H1 (cell line): ENCODE results near the gene RPS29. TPM values are rescaled to one million over a fixed set of nuclear protein-coding genes. Genes with fewer than 3 reads are reported as not detected.

Experiments used
- CTCF ChIA-PET: fragments of 300-600 bp; sonication (Branson Sonifier 250); formaldehyde crosslinking; loops from one replicate; lab custom pipeline; 2021; ENCODE audit not compliant: partially characterized antibody; lab: Charles Lee
- POLR2A ChIA-PET: fragments of 300-600 bp; sonication (Branson Sonifier 250); formaldehyde crosslinking; loops from one replicate; lab custom pipeline; 2021; ENCODE audit warnings: inconsistent platforms; ENCODE audit not compliant: partially characterized antibody; lab: Charles Lee
- DNase-seq, 2 experiments: peaks; one replicate each; pipeline versions ENCODE4 v3.0.0 to v3.0.0-alpha.2; 2010 to 2022; ENCODE audit warnings: low spot score in 2 of 2, low read depth in 1 of 2, mixed read lengths in 1 of 2
- FAIRE-seq: peaks from 2 replicates; lab custom pipeline; 2011; peaks lifted over from hg19 to GRCh38; lab: Jason Lieb, UNC
- H2AFZ ChIP-seq: 2 replicates; pipeline ENCODE4 v1.8.1; 2012; ENCODE audit warnings: low read length, inconsistent platforms
- H2AK5ac ChIP-seq: 2 replicates; pipeline ENCODE4 v1.6.1; 2013; ENCODE audit warnings: low read depth, low read length
- H2BK120ac ChIP-seq: replicated peaks from 2 replicates; pipeline ENCODE3; 2013; ENCODE audit warnings: low read depth, low read length, inconsistent platforms
- H2BK12ac ChIP-seq: 2 replicates; pipeline ENCODE4 v1.6.1; 2013; ENCODE audit warnings: low read depth, low read length
- H2BK15ac ChIP-seq: 2 replicates; pipeline ENCODE4 v1.6.1; 2013; ENCODE audit warnings: low read length
- H2BK20ac ChIP-seq: 2 replicates; pipeline ENCODE4 v1.6.1; 2013; ENCODE audit warnings: low read length
- H2BK5ac ChIP-seq: 2 replicates; pipeline ENCODE4 v1.6.1; 2013; ENCODE audit warnings: low read depth, low read length
- H3K14ac ChIP-seq: 2 replicates; pipeline ENCODE4 v1.6.1; 2013; ENCODE audit warnings: inconsistent platforms; ENCODE audit not compliant: insufficient read length
- H3K18ac ChIP-seq: 2 replicates; pipeline ENCODE4 v1.6.1; 2013; ENCODE audit warnings: low read length; ENCODE audit errors: extremely low read depth
- H3K23ac ChIP-seq: 2 replicates; pipeline ENCODE4 v1.6.1; 2013; ENCODE audit warnings: inconsistent platforms; ENCODE audit not compliant: insufficient read length
- H3K23me2 ChIP-seq: 2 replicates; pipeline ENCODE4 v1.6.1; 2013; ENCODE audit warnings: low read depth, low read length
- H3K27ac ChIP-seq: 2 replicates; pipeline ENCODE4 v1.6.1; 2011; ENCODE audit warnings: low read depth, low read length, inconsistent platforms
- H3K27me3 ChIP-seq, 4 experiments: replicated peaks in 1 of 4; 1 replicate in 1 of 4; 2 replicates in 3 of 4; pipeline versions ENCODE4 v1.6.1 to v1.8.1; 2011 to 2013; ENCODE audit warnings: low read length in 3 of 4, mild to moderate bottlenecking in 3 of 4, inconsistent platforms in 2 of 4, mixed read lengths in 2 of 4, moderate library complexity in 1 of 4; ENCODE audit not compliant: control insufficient read depth in 3 of 4, insufficient read depth in 3 of 4; ENCODE audit errors: extremely low read depth in 1 of 4
- H3K36me3 ChIP-seq, 4 experiments: 2 replicates each; pipeline versions ENCODE4 v1.6.1 to v1.8.1; 2011 to 2013; ENCODE audit warnings: mild to moderate bottlenecking in 4 of 4, low read length in 3 of 4, moderate library complexity in 2 of 4, control low read depth in 1 of 4, inconsistent platforms in 1 of 4; ENCODE audit not compliant: insufficient read depth in 4 of 4, control insufficient read depth in 2 of 4
- H3K4ac ChIP-seq: replicated peaks from 2 replicates; pipeline ENCODE3; 2013; ENCODE audit warnings: low read length, low read depth, mixed read lengths, inconsistent platforms; ENCODE audit not compliant: insufficient read length
- H3K4me1 ChIP-seq, 4 experiments: replicated peaks in 1 of 4; 1 replicate in 1 of 4; 2 replicates in 3 of 4; pipeline versions ENCODE4 v1.6.1 to v1.8.1; 2011 to 2013; ENCODE audit warnings: low read length in 3 of 4, inconsistent platforms in 2 of 4, mixed read lengths in 1 of 4; ENCODE audit not compliant: insufficient read depth in 4 of 4, control insufficient read depth in 3 of 4
- H3K4me2 ChIP-seq, 2 experiments: 2 replicates each; pipeline versions ENCODE4 v1.6.1 to v1.8.1; 2011 to 2013; ENCODE audit warnings: low read depth in 2 of 2, low read length in 2 of 2, control low read depth in 1 of 2, inconsistent platforms in 1 of 2, mild to moderate bottlenecking in 1 of 2; ENCODE audit not compliant: insufficient read depth in 1 of 2
- H3K4me3 ChIP-seq, 4 experiments: fragments of 200-600, 300-600 bp in 1 of 4; sonication (generic), shearing (Covaris generic), sonication (Bioruptor Twin) in 1 of 4; 2 replicates each; pipeline versions ENCODE4 v1.5.1 to v1.8.1; 2011 to 2016; ENCODE audit warnings: low read length in 4 of 4, low read depth in 3 of 4, control low read depth in 2 of 4, inconsistent platforms in 2 of 4, mild to moderate bottlenecking in 2 of 4, mixed read lengths in 1 of 4, moderate library complexity in 1 of 4; ENCODE audit not compliant: insufficient read depth in 2 of 4; ENCODE audit errors: extremely low read depth in 1 of 4
- H3K56ac ChIP-seq: replicated peaks from 2 replicates; pipeline ENCODE3; 2013; ENCODE audit warnings: low read depth, mild to moderate bottlenecking, mixed read lengths, low read length, inconsistent platforms; ENCODE audit not compliant: insufficient read length
- H3K79me1 ChIP-seq: 2 replicates; pipeline ENCODE4 v1.6.1; 2013; ENCODE audit warnings: low read depth, low read length, control low read depth
- H3K79me2 ChIP-seq, 2 experiments: 2 replicates each; pipeline versions ENCODE4 v1.6.1 to v1.8.1; 2012 to 2013; ENCODE audit warnings: low read length in 2 of 2, mild to moderate bottlenecking in 2 of 2, inconsistent platforms in 1 of 2; ENCODE audit not compliant: insufficient read depth in 2 of 2, control insufficient read depth in 1 of 2
- H3K9ac ChIP-seq, 4 experiments: replicated peaks in 1 of 4; 1 replicate in 1 of 4; 2 replicates in 3 of 4; pipeline versions ENCODE4 v1.6.1 to v1.8.1; 2011 to 2013; ENCODE audit warnings: low read depth in 3 of 4, low read length in 3 of 4, control low read depth in 2 of 4, mild to moderate bottlenecking in 2 of 4, moderate library complexity in 2 of 4, inconsistent platforms in 1 of 4; ENCODE audit errors: extremely low read depth in 1 of 4
- H3K9me3 ChIP-seq, 2 experiments: 2 replicates each; pipeline versions ENCODE4 v1.6.1 to v1.8.1; 2012 to 2013; ENCODE audit warnings: mild to moderate bottlenecking in 2 of 2, moderate library complexity in 2 of 2, control low read depth in 1 of 2, inconsistent platforms in 1 of 2, low read depth in 1 of 2, low read length in 1 of 2, mixed read lengths in 1 of 2; ENCODE audit not compliant: insufficient read depth in 2 of 2
- H4K20me1 ChIP-seq, 2 experiments: replicated peaks in 1 of 2; 2 replicates each; pipeline versions ENCODE3 to v1.8.1; 2011 to 2013; ENCODE audit warnings: inconsistent platforms in 2 of 2, low read length in 2 of 2, mild to moderate bottlenecking in 1 of 2; ENCODE audit not compliant: insufficient read depth in 2 of 2, control insufficient read depth in 1 of 2
- H4K5ac ChIP-seq: 2 replicates; pipeline ENCODE4 v1.6.1; 2013; ENCODE audit warnings: low read length, low read depth, mixed read lengths, inconsistent platforms; ENCODE audit not compliant: insufficient read length
- H4K8ac ChIP-seq: 2 replicates; pipeline ENCODE4 v1.8.0; 2013; ENCODE audit warnings: mild to moderate bottlenecking, moderate library complexity, low read length, inconsistent platforms; ENCODE audit not compliant: insufficient read depth; ENCODE audit errors: extremely low read depth
- H4K91ac ChIP-seq: replicated peaks from 2 replicates; pipeline ENCODE3; 2013; ENCODE audit warnings: low read length, mixed read lengths, inconsistent platforms; ENCODE audit not compliant: insufficient read length
- CBX8 ChIP-seq: fragments of 300-800, 300-1000 bp; sonication (generic); IDR thresholded peaks from 2 replicates; pipeline ENCODE4 v1.7.1; 2016; ENCODE audit warnings: low read depth, low read length, borderline replicate concordance
- CTBP2 ChIP-seq: IDR thresholded peaks from 2 replicates; pipeline ENCODE4 v1.7.0; 2011; ENCODE audit warnings: borderline replicate concordance, mild to moderate bottlenecking, moderate library complexity, mixed read lengths, low read length; ENCODE audit not compliant: insufficient read depth, insufficient read length
- EZH2 ChIP-seq: fragments of 200-600 bp; sonication (generic); IDR thresholded peaks from 2 replicates; pipeline ENCODE4 v1.7.1; 2012; ENCODE audit warnings: low read depth, mild to moderate bottlenecking, moderate library complexity, low read length, inconsistent platforms; ENCODE audit not compliant: severe bottlenecking
- JUN ChIP-seq: IDR thresholded peaks from 2 replicates; pipeline ENCODE4 v1.6.1; 2011; ENCODE audit warnings: low read depth, mild to moderate bottlenecking, improper control_type of control experiment, low read length
- KDM5A ChIP-seq: fragments of 200-600 bp; IDR thresholded peaks from 2 replicates; pipeline ENCODE4 v1.7.1; 2012; ENCODE audit warnings: mild to moderate bottlenecking, low read length, inconsistent platforms, mixed read lengths
- POLR2A ChIP-seq, 2 experiments: IDR thresholded peaks; 1 replicate in 1 of 2; 2 replicates in 1 of 2; pipeline ENCODE4 v1.6.1; 2011; ENCODE audit warnings: low read depth in 2 of 2, low read length in 2 of 2, mild to moderate bottlenecking in 2 of 2; ENCODE audit errors: control extremely low read depth in 1 of 2
- SP2 ChIP-seq: IDR thresholded peaks from 2 replicates; pipeline ENCODE4 v1.6.1; 2012; ENCODE audit warnings: mild to moderate bottlenecking, low read length, inconsistent platforms
- SP4 ChIP-seq: IDR thresholded peaks from 2 replicates; pipeline ENCODE4 v1.6.1; 2012; ENCODE audit warnings: low read length, inconsistent platforms
- ZNF274 ChIP-seq: IDR thresholded peaks from 2 replicates; pipeline ENCODE4 v1.7.0; 2012; ENCODE audit warnings: low read length, borderline replicate concordance; ENCODE audit errors: extremely low read depth
- WGBS, 2 experiments: shearing (Covaris generic) in 1 of 2; methylation state at CpG; one replicate each; pipeline versions ENCODE4 v1.1.6 to v1.1.7; 2013 to 2015; ENCODE audit warnings: low lambda C conversion rate in 2 of 2, mixed read lengths in 2 of 2, inconsistent platforms in 1 of 2, low coverage in 1 of 2, missing lambda C conversion rate in 1 of 2; ENCODE audit not compliant: insufficient replicate concordance in 2 of 2, insufficient coverage in 1 of 2, insufficient read length in 1 of 2; ENCODE audit errors: extremely low coverage in 1 of 2, missing lambda C conversion rate in 1 of 2; 5-methylcytosine and 5-hydroxymethylcytosine counted together
- polyA plus RNA-seq, 7 experiments: library from polyadenylated mRNA; depleted of rRNA in 3 of 7; stranded (reverse) in 5 of 7; unstranded in 2 of 7; fragments of >200 nt in 5 of 7; fragments of 200-250 nt in 2 of 7; gene quantifications; 1 replicate in 5 of 7; 2 replicates in 1 of 7; 4 replicates in 1 of 7; pipeline versions ENCODE4 v1.2.1 to v1.2.3, GENCODE V29; 2011 to 2013; ENCODE audit warnings: missing spikeins in 2 of 7, mixed read lengths in 2 of 7
- total RNA-seq: library from RNA; stranded (reverse); fragmentation: NEBNext Ultra II Directional; extraction: Animal tissue kit (Norgen Biotek cat#: 25700); gene quantifications from 2 replicates; pipeline ENCODE4 v1.2.1, GENCODE V29; 2021
- TF ChIP-seq, protein P1 (sequence below): IDR thresholded peaks from 2 replicates; pipeline ENCODE4 v1.6.1; 2011; ENCODE audit warnings: low read depth, mild to moderate bottlenecking, low read length; ENCODE audit not compliant: insufficient read depth
- TF ChIP-seq, protein P2 (sequence below), 3 experiments: IDR thresholded peaks; 1 replicate in 2 of 3; 2 replicates in 1 of 3; pipeline versions ENCODE4 v1.5.1 to v1.6.1; 2011; ENCODE audit warnings: low read length in 3 of 3, mild to moderate bottlenecking in 3 of 3, inconsistent platforms in 2 of 3, low read depth in 1 of 3, moderate library complexity in 1 of 3; ENCODE audit not compliant: insufficient read depth in 1 of 3; ENCODE audit errors: control extremely low read depth in 1 of 3

The RPS29 gene
- total and polyA plus RNA-seq, 2 of the 8 experiments (the other 6 are each of a cell fraction or from before 2014, with no cell fraction given) = 2,193 to 23,165 TPM

DNA sequence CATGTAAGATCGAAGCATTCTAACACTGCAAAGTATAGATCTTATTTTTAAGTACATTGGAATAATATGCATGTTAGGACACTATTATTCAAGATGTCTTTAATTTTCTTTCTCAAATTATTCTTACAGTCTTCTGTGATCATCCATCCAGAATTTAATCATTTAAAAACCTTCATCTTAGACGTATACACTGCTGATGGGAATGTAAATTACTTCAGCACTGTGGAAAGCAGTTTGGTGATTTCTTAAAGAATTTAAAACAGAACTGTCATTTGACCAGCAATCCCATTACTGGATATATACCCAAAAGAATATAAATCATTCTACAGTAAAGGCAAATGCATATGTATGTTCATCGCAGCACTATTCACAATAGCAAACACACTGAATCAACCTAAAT lies 3.2 kb upstream of the RPS29 start:
- Histone ChIP-seq H3K27ac (no peak overlapping the region), H3K23me2 (no peaks in the 10 kb centered on the region), H3K4ac (no peak overlapping the region), H3K79me2 (peaks cover 12 to 18% of the 10 kb centered on the region in 2 experiments), H3K9ac (no peak overlapping the region), H4K91ac (no peak overlapping the region), H3K4me3 (no peak overlapping the region), H3K9me3 (no peaks in the 10 kb centered on the region), H3K79me1 (no peaks in the 10 kb centered on the region), H2BK5ac (no peak overlapping the region), H2BK15ac (no peak overlapping the region), H3K27me3 (no peaks in the 10 kb centered on the region), H3K18ac (no peak overlapping the region), H3K14ac (no peak overlapping the region), H2AFZ (no peak overlapping the region), H4K20me1 (peaks cover 0 to under 1% of the 10 kb centered on the region in 2 experiments), H2BK12ac (no peak overlapping the region), H3K4me1 (peaks cover 0 to under 1% (median under 1%) of the 10 kb centered on the region in 4 experiments; a peak in 4 of 7 replicates), H3K23ac (no peak overlapping the region), H3K56ac (no peak overlapping the region), H3K36me3 (peaks cover 0 to 12% (median 4%) of the 10 kb centered on the region in 4 experiments; a peak in 4 of 8 replicates), H4K8ac (no peak overlapping the region), H2BK120ac (no peak overlapping the region), H4K5ac (no peak overlapping the region), H2BK20ac (no peak overlapping the region), H2AK5ac (no peak overlapping the region), H3K4me2 (no peak overlapping the region)
- 90% methylated on average over 3 of the region's 3 CpGs; no CpG with 5 or more reads in 1 of the 2 experiments for WGBS, 2 experiments
- DNase-seq (no peak), FAIRE-seq (no peak)
- ChIA-PET POLR2A (interaction anchor here (0.7 to 11.0 kb wide), 2 partner anchors 8 to 9 kb away, joined by 3 to 169 read pairs; partner anchors contain the start of gene LRR1), CTCF (no interaction called here)
- TF ChIP-seq EZH2 (no peak), KDM5A (no peak), CTBP2 (no peak), POLR2A (IDR thresholded peaks at IDR 0.05; ENCODE audit: control extremely low read depth in 1 of 2, low read depth in 2 of 2, low read length in 2 of 2) (no peak), SP4 (no peak), SP2 (no peak), ZNF274 (no peak), JUN (no peak), CBX8 (no peak)
- TF ChIP-seq, protein P1, sequence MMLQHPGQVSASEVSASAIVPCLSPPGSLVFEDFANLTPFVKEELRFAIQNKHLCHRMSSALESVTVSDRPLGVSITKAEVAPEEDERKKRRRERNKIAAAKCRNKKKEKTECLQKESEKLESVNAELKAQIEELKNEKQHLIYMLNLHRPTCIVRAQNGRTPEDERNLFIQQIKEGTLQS = no peak
- TF ChIP-seq, protein P2, sequence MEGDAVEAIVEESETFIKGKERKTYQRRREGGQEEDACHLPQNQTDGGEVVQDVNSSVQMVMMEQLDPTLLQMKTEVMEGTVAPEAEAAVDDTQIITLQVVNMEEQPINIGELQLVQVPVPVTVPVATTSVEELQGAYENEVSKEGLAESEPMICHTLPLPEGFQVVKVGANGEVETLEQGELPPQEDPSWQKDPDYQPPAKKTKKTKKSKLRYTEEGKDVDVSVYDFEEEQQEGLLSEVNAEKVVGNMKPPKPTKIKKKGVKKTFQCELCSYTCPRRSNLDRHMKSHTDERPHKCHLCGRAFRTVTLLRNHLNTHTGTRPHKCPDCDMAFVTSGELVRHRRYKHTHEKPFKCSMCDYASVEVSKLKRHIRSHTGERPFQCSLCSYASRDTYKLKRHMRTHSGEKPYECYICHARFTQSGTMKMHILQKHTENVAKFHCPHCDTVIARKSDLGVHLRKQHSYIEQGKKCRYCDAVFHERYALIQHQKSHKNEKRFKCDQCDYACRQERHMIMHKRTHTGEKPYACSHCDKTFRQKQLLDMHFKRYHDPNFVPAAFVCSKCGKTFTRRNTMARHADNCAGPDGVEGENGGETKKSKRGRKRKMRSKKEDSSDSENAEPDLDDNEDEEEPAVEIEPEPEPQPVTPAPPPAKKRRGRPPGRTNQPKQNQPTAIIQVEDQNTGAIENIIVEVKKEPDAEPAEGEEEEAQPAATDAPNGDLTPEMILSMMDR (IDR thresholded peaks at IDR 0.05; ENCODE audit: control extremely low read depth in 1 of 3, insufficient read depth in 1 of 3, low read depth in 1 of 3, low read length in 3 of 3) = no peak
